ENCODE results near the gene MRPL10.

Gene MRPL10

GRCh38 chr17:47857551-47858455 lies 26.5 kb upstream of the MRPL10 start:
- DNase-seq (ENCODE audit: low spot score), result no peak

DNA sequence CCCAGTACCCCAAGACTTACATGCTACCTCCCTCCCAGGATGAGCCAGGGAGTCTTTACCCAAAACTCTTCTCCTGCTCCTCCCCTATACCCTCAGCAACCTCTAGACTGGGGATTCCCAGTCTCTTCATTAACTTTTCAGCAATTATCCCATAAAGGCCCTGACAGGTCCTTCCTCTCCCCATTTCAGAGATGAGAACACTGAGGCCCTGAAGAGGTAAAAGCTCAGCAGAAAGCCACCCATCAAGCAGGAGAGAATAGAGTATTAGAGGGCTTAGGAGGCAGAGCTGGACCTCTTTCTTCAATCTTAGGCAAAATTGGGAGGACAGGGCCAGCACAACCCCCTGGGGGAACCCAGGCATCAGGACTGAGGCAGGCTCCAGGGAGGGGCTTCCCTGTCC lies 25.5 kb upstream of the MRPL10 start:
- no peak for DNase-seq (ENCODE audit: low spot score)

DNA sequence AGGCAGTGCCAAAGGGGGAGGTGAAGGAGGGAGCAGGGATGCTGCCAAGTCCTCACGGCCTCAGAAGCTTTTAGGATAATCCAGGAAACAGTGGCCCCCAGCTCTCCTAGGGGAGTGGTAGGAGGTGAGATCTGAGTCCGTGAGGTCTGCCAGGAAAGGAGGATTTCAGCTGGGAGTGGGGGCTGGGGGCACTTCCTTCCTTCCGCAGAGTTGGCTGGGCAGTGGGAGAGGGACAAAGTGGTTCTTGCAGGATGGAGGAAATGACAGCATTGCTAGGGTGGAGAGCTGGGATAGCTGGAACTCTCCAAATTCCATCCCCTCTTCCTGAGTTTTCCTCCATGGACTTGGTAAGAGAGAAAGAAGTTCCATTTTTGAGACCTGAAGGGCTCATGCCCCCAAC lies 24.4 kb upstream of the MRPL10 start:
- DNase-seq (ENCODE audit: low spot score), result no peak

DNA sequence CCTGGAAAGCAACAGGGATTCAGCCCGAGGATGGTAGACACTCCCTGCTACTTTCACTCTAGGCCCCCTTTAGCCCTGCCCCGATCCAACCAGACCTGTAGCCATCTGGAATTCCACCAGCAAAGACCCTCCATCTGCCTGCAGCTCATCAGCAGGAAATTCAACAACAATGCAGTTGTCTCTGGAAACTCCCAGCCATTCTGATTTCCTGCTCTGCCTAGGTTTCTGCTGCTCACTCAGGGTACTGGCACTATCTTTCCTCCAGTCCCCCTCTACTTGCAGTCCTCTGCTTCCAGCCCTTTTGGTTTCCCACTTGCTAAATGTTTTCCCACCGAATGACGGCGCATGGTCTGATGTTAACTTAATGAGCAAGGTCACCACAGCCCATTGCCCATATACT lies 22.3 kb upstream of the MRPL10 start:
- DNase-seq (ENCODE audit: low spot score), result no peak

DNA sequence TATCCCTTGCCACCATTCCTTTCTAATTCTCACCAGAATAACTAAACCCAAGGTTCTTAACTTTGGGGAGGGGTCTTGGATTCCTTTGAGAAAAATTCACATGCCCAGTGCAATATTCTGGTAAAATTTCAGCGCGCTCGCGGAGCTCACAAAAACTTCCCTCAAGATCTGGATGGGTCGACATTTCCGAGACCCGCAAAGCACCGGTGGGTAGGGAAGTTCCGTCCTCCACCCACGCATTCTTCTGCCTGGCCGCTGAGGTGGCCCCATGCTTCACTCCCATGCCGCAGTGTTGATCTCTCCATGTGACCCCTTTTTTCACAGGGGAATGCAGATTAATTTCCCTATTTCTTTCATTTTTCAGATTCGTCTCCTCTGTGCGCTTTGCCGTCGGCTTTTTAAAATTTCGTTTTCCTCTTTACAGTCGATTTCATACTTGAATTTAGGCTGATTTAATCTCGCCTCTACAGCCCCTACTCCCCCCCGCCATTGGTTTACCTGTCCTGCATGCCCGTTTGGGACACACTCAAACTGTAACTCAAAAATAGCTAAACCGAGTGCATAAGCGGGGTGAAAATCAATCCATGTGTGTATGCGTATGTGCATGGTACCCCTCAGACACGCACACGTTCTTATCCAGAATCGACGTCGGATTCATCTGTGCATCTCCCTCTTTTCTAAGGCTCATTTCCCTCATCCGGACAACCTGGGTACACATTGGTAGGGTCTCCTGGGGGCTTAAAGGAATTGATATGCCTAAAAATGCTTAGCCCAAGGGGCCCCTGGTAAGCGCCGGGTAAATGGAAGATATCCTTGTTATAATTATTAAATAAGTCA lies 21.0 kb upstream of the MRPL10 start:
- no peak for DNase-seq (ENCODE audit: low spot score)

DNA sequence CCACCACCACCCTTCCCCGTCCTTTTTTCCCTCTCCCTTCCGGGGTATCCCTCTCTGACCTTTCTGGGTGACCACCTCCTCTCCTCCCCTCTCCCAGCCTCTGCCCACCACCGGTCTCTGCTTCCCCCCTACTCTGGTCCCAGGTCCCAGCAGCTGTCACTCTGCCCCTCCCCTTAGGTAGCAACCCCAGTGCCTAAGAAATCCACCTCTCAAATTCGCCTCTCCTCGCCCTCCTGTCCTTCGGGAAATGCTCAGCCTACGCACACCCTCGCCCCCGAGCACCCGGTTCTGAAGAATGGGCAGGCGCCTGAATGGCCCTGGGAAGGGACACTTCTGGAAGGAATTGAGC lies 20.4 kb upstream of the MRPL10 start:
- DNase-seq (ENCODE audit: low spot score), result no peak

DNA sequence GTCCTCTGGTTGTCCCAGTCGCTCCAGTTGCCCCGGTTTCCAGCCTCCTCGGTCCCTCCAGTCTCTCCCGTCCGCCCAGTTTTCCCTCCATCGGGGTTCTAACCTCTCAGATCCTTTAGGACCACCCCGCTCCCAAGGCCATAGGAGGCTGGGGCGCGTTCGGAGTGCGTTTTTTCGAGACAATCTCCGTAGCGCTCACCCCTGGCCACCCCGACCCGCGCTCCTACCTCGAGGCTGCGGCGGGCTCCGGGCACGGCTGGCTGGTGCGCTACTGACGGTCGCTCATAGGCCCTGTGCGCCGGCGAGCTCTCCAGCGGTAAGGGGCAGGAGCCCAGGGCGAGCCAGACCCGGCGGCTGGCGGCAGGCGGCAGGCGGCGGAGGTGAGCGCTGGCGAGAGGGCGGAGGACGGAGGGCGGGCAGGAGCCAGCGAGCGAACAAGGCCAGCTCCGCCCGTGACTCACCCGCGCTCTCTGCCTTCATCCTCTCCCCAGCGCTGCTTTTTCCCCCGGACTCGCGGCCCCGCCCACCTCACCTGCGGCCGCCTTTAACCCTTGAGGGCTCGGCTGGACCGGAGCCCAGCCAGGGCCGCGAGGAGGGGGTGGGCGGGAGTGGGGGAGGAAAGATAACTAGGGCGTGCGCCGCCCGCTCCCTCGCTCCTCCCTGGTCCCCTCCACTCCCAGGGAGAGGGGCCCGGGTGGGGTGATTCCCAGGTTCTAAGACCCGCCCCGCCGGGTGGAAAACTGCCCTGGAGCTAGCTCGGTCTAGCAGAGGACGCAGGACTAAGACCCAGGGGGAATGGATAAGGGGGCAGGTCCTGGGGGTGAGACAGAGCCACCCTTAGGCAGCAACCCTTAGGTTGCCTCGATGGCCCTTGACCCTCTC lies 19.6 kb upstream of the MRPL10 start, which contains the start of gene SP6:
SP6 (minus strand) TSS at position 472 of the 882 bp plus-strand sequence. CDS start 2,734 bp downstream, outside the sequence.
- DNase-seq (ENCODE audit: low spot score), result no peak

DNA sequence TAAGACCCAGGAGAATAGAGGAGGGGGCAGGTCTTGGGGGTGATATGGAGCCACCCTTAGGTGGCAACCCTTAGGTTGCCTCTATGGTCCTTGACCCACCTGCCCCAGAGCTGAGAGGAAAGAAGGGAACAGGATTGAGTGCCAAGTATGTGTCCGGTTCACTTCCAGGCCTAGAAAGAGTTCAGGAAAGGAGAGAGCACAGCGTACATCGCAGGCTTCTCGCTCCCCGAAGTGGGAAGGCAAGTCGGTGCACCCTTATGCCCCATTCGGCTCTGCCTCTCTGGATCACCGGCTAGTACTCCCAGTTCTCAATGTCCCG lies 19.0 kb upstream of the MRPL10 start:
- no peak for DNase-seq (ENCODE audit: low spot score)

DNA sequence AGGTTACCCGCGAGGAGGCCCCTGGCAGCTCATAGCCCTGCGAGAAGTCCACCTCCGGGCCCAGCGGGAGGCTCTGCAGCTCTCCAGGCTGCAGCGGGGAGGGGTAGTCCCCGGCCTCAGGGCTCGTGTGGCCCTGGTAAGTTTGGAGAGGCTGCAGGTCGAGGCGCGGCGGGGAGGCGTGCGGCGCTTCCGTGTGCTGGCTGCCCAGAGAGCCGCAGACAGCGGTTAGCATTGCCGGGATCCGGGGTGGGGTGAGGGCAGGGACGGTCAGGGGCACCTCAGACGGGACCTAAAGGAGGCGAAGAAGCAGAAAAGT lies 16.8 kb upstream of the MRPL10 start:
- DNase-seq (ENCODE audit: low spot score), result no peak

DNA sequence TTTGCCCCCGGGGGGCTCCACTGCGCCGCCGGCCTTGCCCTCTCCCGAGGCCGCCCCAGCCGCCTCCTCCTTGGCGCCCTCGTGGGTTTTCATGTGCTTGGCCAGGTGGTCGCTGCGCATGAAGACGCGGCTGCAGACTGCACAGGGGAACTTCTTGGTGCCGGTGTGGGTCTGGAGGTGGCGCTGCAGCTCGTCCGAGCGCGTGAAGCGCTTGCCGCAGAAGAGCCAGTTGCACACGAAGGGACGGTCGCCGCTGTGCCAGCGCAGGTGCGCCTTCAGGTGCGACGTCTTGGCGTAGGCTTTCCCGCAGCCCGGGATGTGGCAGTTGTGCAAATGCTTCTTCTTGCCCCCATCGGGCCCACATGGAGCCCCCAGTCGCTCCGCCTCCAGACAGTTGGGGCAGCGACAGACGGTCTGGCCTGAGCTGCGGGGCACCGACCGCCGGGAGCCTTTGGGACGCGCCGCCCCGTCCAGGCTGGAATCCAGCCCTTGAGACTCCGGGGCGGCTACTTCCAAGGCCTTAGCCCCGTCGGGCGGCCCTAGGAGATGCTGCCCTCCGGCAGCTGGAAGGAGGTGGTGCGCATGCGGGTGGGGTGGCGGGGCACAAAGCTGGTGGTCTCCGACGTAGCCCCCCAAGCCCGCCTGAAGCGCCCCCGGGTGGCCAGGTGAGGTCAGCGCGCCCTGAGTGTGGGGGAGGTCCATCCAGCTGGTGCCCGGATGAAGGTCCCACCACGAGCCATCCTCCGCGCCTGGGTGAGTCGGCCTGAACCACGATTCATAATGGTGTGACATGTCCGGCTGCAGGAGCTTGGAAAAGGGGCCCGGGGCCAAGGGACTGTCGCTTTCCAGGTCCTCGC lies 16.2 kb upstream of the MRPL10 start:
- peak; percentile 34 for DNase-seq (ENCODE audit: low spot score)

- no peak for DNase-seq (ENCODE audit: low spot score)
These were observed 15.5 kb upstream of the MRPL10 start for GRCh38 chr17:47846716-47847340.

DNA sequence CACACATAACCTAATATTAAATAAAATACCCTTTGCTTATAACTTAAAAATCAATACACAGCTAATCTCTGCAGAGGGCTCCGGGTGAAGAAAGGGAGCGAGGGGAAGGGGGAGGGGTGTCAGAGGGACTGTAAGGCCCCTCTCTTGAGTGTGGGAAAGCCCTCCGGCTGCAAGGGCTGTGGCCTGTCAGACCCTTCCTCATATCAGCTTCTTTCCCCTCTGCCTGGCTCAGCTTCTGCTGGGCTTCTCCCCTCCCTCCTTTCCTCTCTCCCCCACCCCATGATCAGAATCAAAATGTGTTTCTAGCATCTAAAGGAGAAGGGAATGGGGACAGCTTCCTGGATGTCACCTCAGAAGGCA lies 14.4 kb upstream of the MRPL10 start:
- no peak for DNase-seq (ENCODE audit: low spot score)

GRCh38 chr17:47844814-47845715 lies 13.7 kb upstream of the MRPL10 start:
- peak; percentile 59 for DNase-seq (ENCODE audit: low spot score)

GRCh38 chr17:47844227-47844626 lies 12.9 kb upstream of the MRPL10 start:
- DNase-seq (ENCODE audit: low spot score), result no peak

DNA sequence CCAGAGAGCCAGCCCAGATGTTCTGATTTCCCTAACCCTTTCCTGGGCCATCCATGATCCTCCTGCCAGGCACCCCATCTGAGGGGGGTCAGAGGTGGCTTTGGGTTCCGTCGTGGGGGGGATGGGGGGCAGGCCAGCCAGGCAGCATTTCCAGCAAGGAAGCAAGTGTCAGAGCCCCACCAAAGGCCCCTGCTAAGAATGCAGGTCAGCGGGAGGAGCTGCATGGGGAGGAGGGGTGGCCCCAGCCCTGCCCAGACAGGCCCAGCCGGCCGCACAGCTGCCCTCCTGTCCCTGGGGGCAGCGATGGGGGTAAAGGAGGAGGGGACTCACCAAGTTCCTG lies 12.0 kb upstream of the MRPL10 start:
- DNase-seq (ENCODE audit: low spot score), result no peak

GRCh38 chr17:47841488-47842291 lies 10.3 kb upstream of the MRPL10 start:
- no peak for DNase-seq (ENCODE audit: low spot score)

DNA sequence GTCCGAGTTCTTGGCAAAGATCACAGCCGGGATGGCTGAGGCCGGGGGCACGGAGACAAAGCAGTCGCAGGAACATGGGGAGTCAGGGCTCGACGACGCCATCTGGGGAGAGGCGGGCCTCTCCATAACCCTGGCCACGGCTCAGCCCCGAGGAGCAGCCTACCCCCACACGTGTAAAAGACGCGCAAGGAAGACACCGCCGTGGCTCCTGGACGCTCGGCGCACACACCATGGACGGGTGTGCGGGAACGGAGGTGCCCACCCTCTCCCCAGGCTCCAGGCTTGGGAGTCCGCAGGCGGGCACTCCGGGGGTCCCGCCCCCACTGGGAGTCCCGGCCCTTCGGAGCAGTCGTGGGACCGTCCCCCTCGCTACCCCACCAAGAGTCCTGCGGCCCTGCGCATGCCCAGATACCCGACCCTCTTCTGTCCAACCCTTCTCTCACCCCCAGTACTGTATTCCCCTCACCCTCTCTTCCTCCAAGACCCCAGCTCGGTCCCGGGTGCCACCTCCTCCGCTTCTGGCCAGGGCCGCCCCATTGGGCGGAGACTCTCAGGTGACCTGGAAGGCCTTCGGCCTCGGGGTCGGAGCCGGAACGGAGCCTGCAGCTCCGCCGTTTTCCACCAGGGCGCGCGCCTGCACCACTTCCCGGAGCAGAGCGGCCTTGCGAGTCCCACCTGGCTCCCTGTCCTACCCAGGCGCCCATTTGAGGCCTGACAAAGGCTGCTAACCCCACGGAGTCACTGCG lies 9.6 kb upstream of the MRPL10 start, which contains the start of gene SCRN2:
SCRN2 (minus strand) TSS at position 532 of the 746 bp plus-strand sequence; CDS start at position 102, 430 bp downstream.
- DNase-seq (ENCODE audit: low spot score), result peak; percentile 87

GRCh38 chr17:47840001-47840741 lies 8.8 kb upstream of the MRPL10 start:
- no peak for DNase-seq (ENCODE audit: low spot score)

All from NAMALWA (cell line).